ENCODE data around the gene DNAJB9. TPM values are rescaled to one million over a fixed set of nuclear protein-coding genes. Genes with fewer than 3 reads are reported as not detected.
"Not testable (repeated sequence)": the region's sequence is repeated elsewhere in the genome, so short reads cannot be mapped to it uniquely, and the experiment has no call there.

The DNAJB9 gene
- polyA plus RNA-seq, 3 donors from 2014 or later, result 40.7 to 71.3 (median 51.5) TPM

GRCh38 chr7:108541478-108541877, 28.2 kb upstream of the DNAJB9 start:
- no peaks in the 10 kb centered on the region for H3K4me1 Mint-ChIP-seq
- no peaks in the 10 kb centered on the region for H3K36me3 Mint-ChIP-seq
- no peaks in the 10 kb centered on the region for H3K9me3 Mint-ChIP-seq
- H3K27me3 Mint-ChIP-seq (ENCODE audit: low read depth in 3 of 3), result peaks cover 0 to 2% (median 0%) of the 10 kb centered on the region in 3 donors
- no peak overlapping the region for H3K4me3 Mint-ChIP-seq
- no peak for DNase-seq
- no peak overlapping the region for H3K27ac Mint-ChIP-seq

- not testable (repeated sequence) for H3K27ac Mint-ChIP-seq; H3K9me3 Mint-ChIP-seq; DNase-seq; H3K4me1 Mint-ChIP-seq; H3K36me3 Mint-ChIP-seq; H3K27me3 Mint-ChIP-seq (ENCODE audit: low read depth in 3 of 3); H3K4me3 Mint-ChIP-seq
These were observed 21.4 kb upstream of the DNAJB9 start for GRCh38 chr7:108548141-108548896.

GRCh38 chr7:108556665-108557064, 13.0 kb upstream of the DNAJB9 start:
- Mint-ChIP-seq H3K9me3 (peaks cover 6 to 11% (median 10%) of the 10 kb centered on the region in 6 donors), H3K36me3 (peaks cover 17 to 28% (median 24%) of the 10 kb centered on the region in 3 donors)
- not testable (repeated sequence) for H3K4me1 Mint-ChIP-seq; H3K4me3 Mint-ChIP-seq; DNase-seq; H3K27me3 Mint-ChIP-seq (ENCODE audit: low read depth in 3 of 3); H3K27ac Mint-ChIP-seq

GRCh38 chr7:108557191-108557590, 12.5 kb upstream of the DNAJB9 start:
- DNase-seq, result no peak
- Mint-ChIP-seq H3K4me1 (peaks cover 2 to 10% of the 10 kb centered on the region in 2 donors), H3K27ac (no peak overlapping the region), H3K27me3 (ENCODE audit: low read depth in 3 of 3) (no peaks in the 10 kb centered on the region), H3K36me3 (peaks cover 17 to 29% (median 25%) of the 10 kb centered on the region in 3 donors), H3K9me3 (peaks cover 6 to 11% (median 10%) of the 10 kb centered on the region in 6 donors), H3K4me3 (no peak overlapping the region)

- Mint-ChIP-seq H3K9me3 (peaks cover 6 to 11% (median 10%) of the 10 kb centered on the region in 6 donors), H3K4me1 (peaks cover 2 to 13% of the 10 kb centered on the region in 2 donors), H3K27me3 (ENCODE audit: low read depth in 3 of 3) (no peaks in the 10 kb centered on the region), H3K36me3 (peaks cover 17 to 29% (median 25%) of the 10 kb centered on the region in 3 donors), H3K27ac (no peak overlapping the region), H3K4me3 (no peak overlapping the region)
- DNase-seq, result no peak
These were observed 12.1 kb upstream of the DNAJB9 start for GRCh38 chr7:108557617-108558016.

- H3K4me1 Mint-ChIP-seq, result peaks cover 2 to 18% of the 10 kb centered on the region in 2 donors
- peaks cover 17 to 29% (median 24%) of the 10 kb centered on the region in 3 donors for H3K36me3 Mint-ChIP-seq
- H3K4me3 Mint-ChIP-seq, result no peak overlapping the region
- H3K27me3 Mint-ChIP-seq (ENCODE audit: low read depth in 3 of 3), result no peaks in the 10 kb centered on the region
- DNase-seq, result no peak
- H3K27ac Mint-ChIP-seq, result no peak overlapping the region
- H3K9me3 Mint-ChIP-seq, result peaks cover 6 to 11% (median 10%) of the 10 kb centered on the region in 6 donors
These were observed 10.4 kb upstream of the DNAJB9 start for GRCh38 chr7:108559253-108559652.

- Mint-ChIP-seq H3K27ac (peak overlapping the region in 1 of 6 donors; percentile 69), H3K4me1 (peaks cover 2 to 25% of the 10 kb centered on the region in 2 donors), H3K27me3 (ENCODE audit: low read depth in 3 of 3) (no peaks in the 10 kb centered on the region), H3K36me3 (peaks cover 17 to 38% (median 31%) of the 10 kb centered on the region in 3 donors), H3K4me3 (no peak overlapping the region), H3K9me3 (peaks cover 5 to 11% (median 10%) of the 10 kb centered on the region in 6 donors)
- DNase-seq, result no peak
These were observed 8.5 kb upstream of the DNAJB9 start for GRCh38 chr7:108561047-108561619.

- peaks cover 10 to 21% (median 14%) of the 10 kb centered on the region in 3 donors for H3K27me3 Mint-ChIP-seq (ENCODE audit: low read depth in 3 of 3)
- H3K36me3 Mint-ChIP-seq, result peaks cover 5 to 25% (median 12%) of the 10 kb centered on the region in 3 donors
- peaks cover 34 to 71% of the 10 kb centered on the region in 2 donors for H3K4me1 Mint-ChIP-seq
- H3K9me3 Mint-ChIP-seq, result no peaks in the 10 kb centered on the region
- DNase-seq, result no peak
- no peak overlapping the region for H3K4me3 Mint-ChIP-seq
- peak overlapping the region in 2 of 6 donors; percentile 14 to 79 for H3K27ac Mint-ChIP-seq
These were observed 3.7 kb upstream of the DNAJB9 start for GRCh38 chr7:108565987-108566386.

GRCh38 chr7:108568801-108569380, 783 bp upstream of the DNAJB9 start:
- DNase-seq, result no peak
- Mint-ChIP-seq H3K27ac (peak overlapping the region; percentile 98 to 100 (median 99)), H3K4me1 (peaks cover 46 to 85% of the 10 kb centered on the region in 2 donors), H3K4me3 (peak overlapping the region; percentile 92 to 100 (median 95)), H3K36me3 (peaks cover 0 to 20% (median 5%) of the 10 kb centered on the region in 3 donors), H3K9me3 (no peaks in the 10 kb centered on the region), H3K27me3 (ENCODE audit: low read depth in 3 of 3) (peaks cover 10 to 21% (median 14%) of the 10 kb centered on the region in 3 donors)

GRCh38 chr7:108570146-108570755, 577 bp downstream of the DNAJB9 start:
- Mint-ChIP-seq H3K36me3 (peaks cover 0 to 12% (median 5%) of the 10 kb centered on the region in 3 donors), H3K9me3 (no peaks in the 10 kb centered on the region), H3K27me3 (ENCODE audit: low read depth in 3 of 3) (peaks cover 12 to 21% (median 14%) of the 10 kb centered on the region in 3 donors), H3K4me3 (peak overlapping the region; percentile 92 to 100 (median 95)), H3K4me1 (peaks cover 52 to 96% of the 10 kb centered on the region in 2 donors), H3K27ac (peak overlapping the region; percentile 98 to 100 (median 99))
- DNase-seq, result peak in 2 of 3 donors; percentile 39 to 51

- no peak for DNase-seq
- H3K4me1 Mint-ChIP-seq, result peaks cover 52 to 94% of the 10 kb centered on the region in 2 donors
- H3K27ac Mint-ChIP-seq, result peak overlapping the region in 2 of 6 donors; percentile 23 to 26
- no peak overlapping the region for H3K4me3 Mint-ChIP-seq
- no peaks in the 10 kb centered on the region for H3K9me3 Mint-ChIP-seq
- H3K27me3 Mint-ChIP-seq (ENCODE audit: low read depth in 3 of 3), result peaks cover 12 to 21% (median 14%) of the 10 kb centered on the region in 3 donors
- peaks cover 5 to 10% (median 6%) of the 10 kb centered on the region in 3 donors for H3K36me3 Mint-ChIP-seq
These were observed 2.8 kb downstream of the DNAJB9 start for GRCh38 chr7:108572480-108572879.

- DNase-seq, result no peak
- Mint-ChIP-seq H3K4me3 (no peak overlapping the region), H3K4me1 (peaks cover 29 to 75% of the 10 kb centered on the region in 2 donors), H3K27me3 (ENCODE audit: low read depth in 3 of 3) (peaks cover 3 to 5% (median 4%) of the 10 kb centered on the region in 3 donors), H3K27ac (peak overlapping the region in 1 of 6 donors; percentile 20), H3K36me3 (peaks cover 5 to 19% (median 9%) of the 10 kb centered on the region in 3 donors), H3K9me3 (no peaks in the 10 kb centered on the region)
These were observed 5.5 kb downstream of the DNAJB9 start for GRCh38 chr7:108575156-108575555.

- no peaks in the 10 kb centered on the region for H3K9me3 Mint-ChIP-seq
- H3K27ac Mint-ChIP-seq, result peak overlapping the region in 3 of 6 donors; percentile 3 to 48 (median 33)
- H3K36me3 Mint-ChIP-seq, result peaks cover 5 to 19% (median 9%) of the 10 kb centered on the region in 3 donors
- peaks cover 0 to 2% (median 0%) of the 10 kb centered on the region in 3 donors for H3K27me3 Mint-ChIP-seq (ENCODE audit: low read depth in 3 of 3)
- no peak for DNase-seq
- peaks cover 20 to 66% of the 10 kb centered on the region in 2 donors for H3K4me1 Mint-ChIP-seq
- H3K4me3 Mint-ChIP-seq, result no peak overlapping the region
These were observed 6.4 kb downstream of the DNAJB9 start for GRCh38 chr7:108576116-108576515.
